Middle frontal gyrus (tissue), 1 donor: ENCODE data around the gene NQO2.
"Not testable (repeated sequence)": the region's sequence is repeated elsewhere in the genome, so short reads cannot be mapped to it uniquely, and the experiment has no call there.

Experiments used
- DNase-seq: peaks from one replicate; pipeline ENCODE4 v3.0.0-alpha.2; 2015; ENCODE audit warnings: low spot score; ENCODE audit errors: extremely low spot score

NQO2 gene

GRCh38 chr6:3037638-3038365 lies 38.1 kb downstream of the NQO2 start:
- DNase-seq: no peak

- DNase-seq: no peak
Observed at GRCh38 chr6:3039384-3039783, 39.7 kb downstream of the NQO2 start.

GRCh38 chr6:3041147-3041546 lies 41.5 kb downstream of the NQO2 start:
- DNase-seq: no peak

- DNase-seq: no peak
Observed at GRCh38 chr6:3041606-3042005, 41.9 kb downstream of the NQO2 start.

- DNase-seq: no peak
Observed at GRCh38 chr6:3045369-3045768, 45.7 kb downstream of the NQO2 start.

- no peak for DNase-seq
Observed at GRCh38 chr6:3045777-3046176, 46.1 kb downstream of the NQO2 start.

GRCh38 chr6:3046295-3046694 lies 46.6 kb downstream of the NQO2 start:
- no peak for DNase-seq

- not testable (repeated sequence) for DNase-seq
Observed at GRCh38 chr6:3048009-3048408, 48.3 kb downstream of the NQO2 start.

GRCh38 chr6:3052481-3053230 lies 53.0 kb downstream of the NQO2 start:
- no peak for DNase-seq

- no peak for DNase-seq
Observed at GRCh38 chr6:3053231-3053508, 53.5 kb downstream of the NQO2 start.

- not testable (repeated sequence) for DNase-seq
Observed at GRCh38 chr6:3054229-3055157, 54.8 kb downstream of the NQO2 start.

GRCh38 chr6:3055158-3055499 lies 55.4 kb downstream of the NQO2 start:
- DNase-seq: not testable (repeated sequence)

- DNase-seq: no peak
Observed at GRCh38 chr6:3057063-3057770, 57.5 kb downstream of the NQO2 start.

- DNase-seq: no peak
Observed at GRCh38 chr6:3058957-3059356, 59.3 kb downstream of the NQO2 start.

- DNase-seq: not testable (repeated sequence)
Observed at GRCh38 chr6:3060092-3060491, 60.4 kb downstream of the NQO2 start.

- DNase-seq: no peak
Observed at GRCh38 chr6:3061501-3061941, 61.8 kb downstream of the NQO2 start.

GRCh38 chr6:3063340-3063732 lies 63.6 kb downstream of the NQO2 start:
- DNase-seq: not testable (repeated sequence)

- peak; percentile 86 for DNase-seq
Observed at GRCh38 chr6:3063733-3064700, 64.3 kb downstream of the NQO2 start.

GRCh38 chr6:3068329-3069214 lies 68.9 kb downstream of the NQO2 start, which contains the start of gene RIPK1:
Gene RIPK1, plus strand, starts transcription at chr6:3068494. Its CDS starts 8,330 bp downstream, at chr6:3076824.
- DNase-seq: peak; percentile 78
